Neural cell (in vitro differentiated cells): ENCODE measurements around the gene CCDC80. TPM values are rescaled to one million over a fixed set of nuclear protein-coding genes. Genes with fewer than 3 reads are reported as not detected.

Experiments
- H2AFZ ChIP-seq: fragments of 200-600, 300-800 bp; sonication (generic), shearing (Covaris generic); 2 replicates; pipeline ENCODE4 v1.6.0; 2014; ENCODE audit warnings: low read depth, mild to moderate bottlenecking, antibody characterized with exemption, low read length, moderate library complexity
- H3F3A ChIP-seq: fragments of 200-600 bp; shearing (Covaris generic); 2 replicates; pipeline ENCODE4 v1.6.1; 2016; ENCODE audit warnings: mild to moderate bottlenecking, moderate library complexity, mixed read lengths, antibody characterized with exemption, low read length; ENCODE audit not compliant: insufficient read depth, poor library complexity, severe bottlenecking
- H3K27ac ChIP-seq: fragments of 200-600, 300-800 bp; sonication (generic), shearing (Covaris generic); 2 replicates; pipeline ENCODE4 v1.5.1; 2014; ENCODE audit warnings: mild to moderate bottlenecking, low read length, moderate library complexity
- H3K27me3 ChIP-seq: fragments of 300-800, 200-600 bp; sonication (generic), shearing (Covaris generic); 2 replicates; pipeline ENCODE4 v1.6.0; 2014; ENCODE audit warnings: mild to moderate bottlenecking, low read depth, low read length, moderate library complexity; ENCODE audit not compliant: insufficient read depth
- H3K36me3 ChIP-seq: fragments of 300-800, 200-600 bp; sonication (generic), shearing (Covaris generic); 2 replicates; pipeline ENCODE4 v1.5.1; 2014; ENCODE audit warnings: mild to moderate bottlenecking, antibody characterized with exemption, low read length, moderate library complexity; ENCODE audit not compliant: insufficient read depth
- H3K4me2 ChIP-seq: fragments of 300-800, 200-600 bp; sonication (generic), shearing (Covaris generic); 2 replicates; pipeline ENCODE4 v1.6.0; 2014; ENCODE audit warnings: mild to moderate bottlenecking, low read length
- H3K4me3 ChIP-seq: fragments of 300-800, 200-600 bp; sonication (generic), shearing (Covaris generic); 2 replicates; pipeline ENCODE4 v1.5.1; 2014; ENCODE audit warnings: mild to moderate bottlenecking, low read length, moderate library complexity
- H3K79me2 ChIP-seq: fragments of 200-600 bp; shearing (Covaris generic); replicated peaks from 2 replicates; pipeline ENCODE4 v1.6.0; 2014; ENCODE audit warnings: mild to moderate bottlenecking, low read length, moderate library complexity; ENCODE audit not compliant: insufficient read depth
- H3K9ac ChIP-seq: fragments of 300-800, 200-600 bp; sonication (generic), shearing (Covaris generic); 2 replicates; pipeline ENCODE4 v1.6.1; 2016; ENCODE audit warnings: mild to moderate bottlenecking, low read length, mixed read lengths
- H3K9me2 ChIP-seq: fragments of 200-600 bp; shearing (Covaris generic); 2 replicates; pipeline ENCODE4 v1.6.1; 2016; ENCODE audit warnings: mild to moderate bottlenecking, low read length, mixed read lengths; ENCODE audit not compliant: insufficient read depth
- H3K9me3 ChIP-seq: fragments of 200-600, 300-800 bp; sonication (generic), shearing (Covaris generic); 2 replicates; pipeline ENCODE4 v1.6.1; 2016; ENCODE audit warnings: mild to moderate bottlenecking, mixed run types, low read length, moderate library complexity, mixed read lengths
- H4K20me1 ChIP-seq: fragments of 200-600 bp; shearing (Covaris generic); 2 replicates; pipeline ENCODE4 v1.6.1; 2016; ENCODE audit warnings: mild to moderate bottlenecking, mixed run types; ENCODE audit not compliant: insufficient read depth
- EP300 ChIP-seq: fragments of 450-650 bp; conservative IDR thresholded peaks from 2 replicates; pipeline ENCODE4 v1.6.1; 2014; ENCODE audit warnings: antibody characterized with exemption, mild to moderate bottlenecking, moderate library complexity; ENCODE audit not compliant: poor library complexity, severe bottlenecking
- EZH2 ChIP-seq: fragments of 200-600, 300-800 bp; shearing (Covaris generic), sonication (generic); IDR thresholded peaks from 2 replicates; pipeline ENCODE4 v1.6.1; 2014; ENCODE audit warnings: antibody characterized with exemption, low read length, borderline replicate concordance, mild to moderate bottlenecking; ENCODE audit not compliant: insufficient read depth, poor library complexity, severe bottlenecking
- MXI1 ChIP-seq: fragments of 450-650 bp; conservative IDR thresholded peaks from 2 replicates; pipeline ENCODE4 v1.6.1; 2014; ENCODE audit warnings: antibody characterized with exemption, mild to moderate bottlenecking; ENCODE audit not compliant: poor library complexity, severe bottlenecking
- POLR2AphosphoS5 ChIP-seq: IDR thresholded peaks from 2 replicates; pipeline ENCODE4 v1.6.1; 2012
- RAD21 ChIP-seq: fragments of 450-650 bp; conservative IDR thresholded peaks from 2 replicates; pipeline ENCODE4 v1.6.1; 2014; ENCODE audit warnings: antibody characterized with exemption, mild to moderate bottlenecking, moderate library complexity
- SMC3 ChIP-seq: fragments of 450-650 bp; conservative IDR thresholded peaks from 2 replicates; pipeline ENCODE4 v1.6.1; 2014; ENCODE audit warnings: antibody characterized with exemption, mild to moderate bottlenecking, moderate library complexity; ENCODE audit not compliant: poor library complexity
- TAF1 ChIP-seq: IDR thresholded peaks from 2 replicates; pipeline ENCODE4 v1.6.1; 2012; ENCODE audit warnings: low read depth
- polyA plus RNA-seq: library from polyadenylated mRNA; depleted of rRNA; stranded (reverse); fragments of >200 nt; gene quantifications from 2 replicates; pipeline ENCODE4 v1.2.3, GENCODE V29; 2014
- TF ChIP-seq, protein P1 (sequence below): IDR thresholded peaks from 2 replicates; pipeline ENCODE4 v1.6.1; 2012; ENCODE audit warnings: borderline replicate concordance
- TF ChIP-seq, protein P2 (sequence below): fragments of 450-650 bp; IDR thresholded peaks from 2 replicates; pipeline ENCODE4 v1.5.1; 2014; ENCODE audit warnings: antibody characterized with exemption, mild to moderate bottlenecking, moderate library complexity; ENCODE audit not compliant: poor library complexity, severe bottlenecking

CCDC80 gene
- polyA plus RNA-seq, 1 donor from 2014 or later = 0.14 TPM

DNA sequence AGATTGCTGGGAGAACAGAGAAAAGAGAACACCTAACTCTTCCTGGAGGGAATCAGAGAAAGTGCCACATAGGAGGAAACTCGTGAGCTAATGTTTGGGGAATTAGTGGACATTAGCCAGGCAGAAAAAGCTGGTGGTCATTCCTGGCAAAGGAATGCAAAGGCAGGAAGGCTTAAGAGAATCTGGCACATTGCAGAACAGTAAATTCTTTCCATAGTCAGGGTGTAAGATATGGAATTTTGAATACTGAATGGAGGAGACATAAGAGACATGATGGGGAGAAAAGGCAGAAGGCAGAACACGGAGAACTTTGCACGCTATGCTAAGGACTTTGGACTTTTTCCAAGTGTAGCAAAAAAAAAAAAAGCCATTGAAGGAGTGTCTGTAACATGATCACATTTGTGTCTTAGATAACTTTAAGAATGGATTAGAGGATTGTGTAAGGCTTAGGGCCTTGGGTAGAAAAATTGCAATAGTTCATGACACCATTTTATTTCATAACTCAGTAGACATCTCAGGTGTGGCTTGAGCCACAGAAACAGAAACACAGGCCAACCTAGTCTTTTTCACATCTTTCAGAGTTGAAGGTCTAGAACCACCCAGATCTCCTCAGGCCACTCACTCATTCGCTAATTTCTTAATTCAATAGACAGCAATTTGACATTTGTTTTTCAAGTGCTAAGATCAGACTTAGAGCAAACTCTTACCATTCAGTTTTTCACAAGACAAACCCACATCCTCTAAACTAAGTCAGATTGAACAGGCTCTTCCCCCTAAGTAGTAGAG is 31.2 kb upstream of the CCDC80 start:
- Histone ChIP-seq H3K9me2 (no peaks in the 10 kb centered on the region), H3K4me3 (no peak overlapping the region), H3F3A (no peaks in the 10 kb centered on the region), H3K4me2 (no peak overlapping the region), H3K36me3 (no peaks in the 10 kb centered on the region), H3K27me3 (no peaks in the 10 kb centered on the region), H3K79me2 (no peaks in the 10 kb centered on the region), H2AFZ (no peak overlapping the region), H3K27ac (no peak overlapping the region), H3K9me3 (no peaks in the 10 kb centered on the region), H4K20me1 (no peaks in the 10 kb centered on the region), H3K9ac (no peak overlapping the region)
- TF ChIP-seq, protein P1, sequence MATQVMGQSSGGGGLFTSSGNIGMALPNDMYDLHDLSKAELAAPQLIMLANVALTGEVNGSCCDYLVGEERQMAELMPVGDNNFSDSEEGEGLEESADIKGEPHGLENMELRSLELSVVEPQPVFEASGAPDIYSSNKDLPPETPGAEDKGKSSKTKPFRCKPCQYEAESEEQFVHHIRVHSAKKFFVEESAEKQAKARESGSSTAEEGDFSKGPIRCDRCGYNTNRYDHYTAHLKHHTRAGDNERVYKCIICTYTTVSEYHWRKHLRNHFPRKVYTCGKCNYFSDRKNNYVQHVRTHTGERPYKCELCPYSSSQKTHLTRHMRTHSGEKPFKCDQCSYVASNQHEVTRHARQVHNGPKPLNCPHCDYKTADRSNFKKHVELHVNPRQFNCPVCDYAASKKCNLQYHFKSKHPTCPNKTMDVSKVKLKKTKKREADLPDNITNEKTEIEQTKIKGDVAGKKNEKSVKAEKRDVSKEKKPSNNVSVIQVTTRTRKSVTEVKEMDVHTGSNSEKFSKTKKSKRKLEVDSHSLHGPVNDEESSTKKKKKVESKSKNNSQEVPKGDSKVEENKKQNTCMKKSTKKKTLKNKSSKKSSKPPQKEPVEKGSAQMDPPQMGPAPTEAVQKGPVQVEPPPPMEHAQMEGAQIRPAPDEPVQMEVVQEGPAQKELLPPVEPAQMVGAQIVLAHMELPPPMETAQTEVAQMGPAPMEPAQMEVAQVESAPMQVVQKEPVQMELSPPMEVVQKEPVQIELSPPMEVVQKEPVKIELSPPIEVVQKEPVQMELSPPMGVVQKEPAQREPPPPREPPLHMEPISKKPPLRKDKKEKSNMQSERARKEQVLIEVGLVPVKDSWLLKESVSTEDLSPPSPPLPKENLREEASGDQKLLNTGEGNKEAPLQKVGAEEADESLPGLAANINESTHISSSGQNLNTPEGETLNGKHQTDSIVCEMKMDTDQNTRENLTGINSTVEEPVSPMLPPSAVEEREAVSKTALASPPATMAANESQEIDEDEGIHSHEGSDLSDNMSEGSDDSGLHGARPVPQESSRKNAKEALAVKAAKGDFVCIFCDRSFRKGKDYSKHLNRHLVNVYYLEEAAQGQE = no peak
- TF ChIP-seq RAD21 (no peak), SMC3 (no peak), EP300 (no peak), MXI1 (no peak), POLR2AphosphoS5 (no peak), EZH2 (no peak), TAF1 (no peak)

DNA sequence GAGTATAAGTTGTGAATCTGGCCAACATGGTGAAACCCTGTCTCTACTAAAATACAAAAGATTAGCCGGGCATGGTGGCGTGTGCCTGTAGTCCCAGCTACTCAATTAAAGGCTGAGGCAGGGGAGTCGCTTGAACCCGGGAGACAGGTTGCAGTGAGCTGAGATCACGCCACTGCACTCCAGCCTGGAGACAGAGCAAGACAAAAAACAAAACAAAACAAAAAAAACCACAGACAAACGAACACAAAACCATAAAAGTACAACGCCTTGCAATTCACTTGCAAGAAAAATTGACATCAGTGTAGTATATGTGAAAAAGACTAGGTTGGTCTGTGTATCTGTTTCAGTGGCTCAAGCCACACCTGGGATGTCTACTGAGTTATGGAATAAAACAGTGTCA is 29.9 kb upstream of the CCDC80 start:
- Histone ChIP-seq H4K20me1 (no peaks in the 10 kb centered on the region), H3K36me3 (no peaks in the 10 kb centered on the region), H3K9me3 (no peaks in the 10 kb centered on the region), H3K27ac (no peak overlapping the region), H2AFZ (no peak overlapping the region), H3K4me3 (no peak overlapping the region), H3K27me3 (no peaks in the 10 kb centered on the region), H3K9me2 (no peaks in the 10 kb centered on the region), H3K79me2 (no peaks in the 10 kb centered on the region), H3K4me2 (no peak overlapping the region), H3K9ac (no peak overlapping the region), H3F3A (no peaks in the 10 kb centered on the region)
- TF ChIP-seq RAD21 (no peak), MXI1 (no peak), POLR2AphosphoS5 (no peak), EP300 (no peak), TAF1 (no peak), EZH2 (no peak), SMC3 (no peak)
- TF ChIP-seq, protein P2, sequence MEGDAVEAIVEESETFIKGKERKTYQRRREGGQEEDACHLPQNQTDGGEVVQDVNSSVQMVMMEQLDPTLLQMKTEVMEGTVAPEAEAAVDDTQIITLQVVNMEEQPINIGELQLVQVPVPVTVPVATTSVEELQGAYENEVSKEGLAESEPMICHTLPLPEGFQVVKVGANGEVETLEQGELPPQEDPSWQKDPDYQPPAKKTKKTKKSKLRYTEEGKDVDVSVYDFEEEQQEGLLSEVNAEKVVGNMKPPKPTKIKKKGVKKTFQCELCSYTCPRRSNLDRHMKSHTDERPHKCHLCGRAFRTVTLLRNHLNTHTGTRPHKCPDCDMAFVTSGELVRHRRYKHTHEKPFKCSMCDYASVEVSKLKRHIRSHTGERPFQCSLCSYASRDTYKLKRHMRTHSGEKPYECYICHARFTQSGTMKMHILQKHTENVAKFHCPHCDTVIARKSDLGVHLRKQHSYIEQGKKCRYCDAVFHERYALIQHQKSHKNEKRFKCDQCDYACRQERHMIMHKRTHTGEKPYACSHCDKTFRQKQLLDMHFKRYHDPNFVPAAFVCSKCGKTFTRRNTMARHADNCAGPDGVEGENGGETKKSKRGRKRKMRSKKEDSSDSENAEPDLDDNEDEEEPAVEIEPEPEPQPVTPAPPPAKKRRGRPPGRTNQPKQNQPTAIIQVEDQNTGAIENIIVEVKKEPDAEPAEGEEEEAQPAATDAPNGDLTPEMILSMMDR = no peak
- TF ChIP-seq, protein P1 = no peak
